PC-3 (cell line): ENCODE measurements around the gene GPR42.

ENCODE experiments used
- EZH2 ChIP-seq: fragments of 300-600 bp; sonication (generic); IDR thresholded peaks from one replicate; pipeline ENCODE4 v1.6.1; 2017; ENCODE audit warnings: antibody characterized with exemption, mild to moderate bottlenecking, low read length; ENCODE audit not compliant: unreplicated experiment
- TF ChIP-seq, protein P1 (sequence below): fragments of 300-600 bp; sonication (generic); conservative IDR thresholded peaks from 2 replicates; pipeline ENCODE4 v1.5.1; 2017; ENCODE audit warnings: antibody characterized with exemption, low read depth, mild to moderate bottlenecking, low read length

DNA sequence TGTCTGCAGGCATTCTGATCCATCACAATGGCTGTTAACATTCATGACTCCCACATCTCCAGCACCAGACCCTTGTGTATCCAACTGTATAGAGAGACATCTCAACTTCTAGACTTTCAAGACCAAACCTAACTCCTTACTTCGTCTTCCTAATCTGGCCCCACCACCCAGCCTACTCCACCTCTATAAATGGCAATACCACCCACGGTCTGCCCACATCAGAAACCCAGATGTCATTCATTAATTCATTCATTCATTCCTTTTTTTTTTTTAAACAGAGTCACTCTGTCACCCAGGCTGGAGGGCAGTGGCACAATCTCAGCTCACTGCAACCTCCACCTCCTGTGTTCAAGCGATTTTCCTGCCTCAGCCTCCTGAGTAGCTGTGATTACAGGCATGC is 10.4 kb downstream of the GPR42 start:
- TF ChIP-seq, protein P1, sequence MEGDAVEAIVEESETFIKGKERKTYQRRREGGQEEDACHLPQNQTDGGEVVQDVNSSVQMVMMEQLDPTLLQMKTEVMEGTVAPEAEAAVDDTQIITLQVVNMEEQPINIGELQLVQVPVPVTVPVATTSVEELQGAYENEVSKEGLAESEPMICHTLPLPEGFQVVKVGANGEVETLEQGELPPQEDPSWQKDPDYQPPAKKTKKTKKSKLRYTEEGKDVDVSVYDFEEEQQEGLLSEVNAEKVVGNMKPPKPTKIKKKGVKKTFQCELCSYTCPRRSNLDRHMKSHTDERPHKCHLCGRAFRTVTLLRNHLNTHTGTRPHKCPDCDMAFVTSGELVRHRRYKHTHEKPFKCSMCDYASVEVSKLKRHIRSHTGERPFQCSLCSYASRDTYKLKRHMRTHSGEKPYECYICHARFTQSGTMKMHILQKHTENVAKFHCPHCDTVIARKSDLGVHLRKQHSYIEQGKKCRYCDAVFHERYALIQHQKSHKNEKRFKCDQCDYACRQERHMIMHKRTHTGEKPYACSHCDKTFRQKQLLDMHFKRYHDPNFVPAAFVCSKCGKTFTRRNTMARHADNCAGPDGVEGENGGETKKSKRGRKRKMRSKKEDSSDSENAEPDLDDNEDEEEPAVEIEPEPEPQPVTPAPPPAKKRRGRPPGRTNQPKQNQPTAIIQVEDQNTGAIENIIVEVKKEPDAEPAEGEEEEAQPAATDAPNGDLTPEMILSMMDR, result no peak
- TF ChIP-seq EZH2, result no peak
